Body of pancreas (tissue), 4 donors: ENCODE results near the gene ANO2. TPM values are rescaled to one million over a fixed set of nuclear protein-coding genes. Genes with fewer than 3 reads are reported as not detected.
"Not testable (repeated sequence)": the region's sequence is repeated elsewhere in the genome, so short reads cannot be mapped to it uniquely, and the experiment has no call there.

Experiments used
- ATAC-seq: fragments of 150-250 bp; one replicate; pipeline ENCODE4 v1.9.1; 2016
- DNase-seq, 4 donors: peaks; one replicate each; pipeline ENCODE4 v3.0.0-alpha.2; 2019
- H3K27ac ChIP-seq, 4 donors: fragments of 200-600 bp; sonication (generic); 1 replicate in 3 of 4; 2 replicates in 1 of 4; pipeline versions ENCODE4 v1.5.1 to v1.6.1; 2016 to 2019; ENCODE audit warnings: mild to moderate bottlenecking in 1 of 4, mixed read lengths in 1 of 4, moderate library complexity in 1 of 4
- H3K27me3 ChIP-seq, 2 donors: fragments of 200-600 bp; sonication (generic); one replicate each; pipeline ENCODE4 v1.6.0; 2016; ENCODE audit warnings: mild to moderate bottlenecking in 1 of 2
- H3K36me3 ChIP-seq, 2 donors: fragments of 200-600 bp; sonication (generic); replicated peaks in 1 of 2; 2 replicates each; pipeline ENCODE4 v1.5.1; 2016; ENCODE audit warnings: low read depth in 2 of 2; ENCODE audit not compliant: insufficient read depth in 1 of 2
- H3K4me1 ChIP-seq: fragments of 200-600 bp; sonication (generic); one replicate; pipeline ENCODE4 v1.6.0; 2016
- H3K4me3 ChIP-seq, 2 donors: fragments of 200-600 bp; sonication (generic); 1 replicate in 1 of 2; 2 replicates in 1 of 2; pipeline ENCODE4 v1.5.1; 2016 to 2019
- H3K9me3 ChIP-seq, 3 donors: fragments of 200-600 bp; sonication (generic); 1 replicate in 2 of 3; 2 replicates in 1 of 3; pipeline ENCODE4 v1.5.1; 2016
- POLR2A ChIP-seq, 3 donors: fragments of 450-650 bp; IDR thresholded peaks; one replicate each; pipeline ENCODE4 v1.6.1; 2016; ENCODE audit warnings: antibody characterized with exemption in 3 of 3, mild to moderate bottlenecking in 2 of 3
- WGBS, 2 donors: methylation state at CpG; one replicate each; pipeline ENCODE4 v1.1.5; 2017; 5-methylcytosine and 5-hydroxymethylcytosine counted together
- intact Hi-C: fragments of 100-400 bp; cut with DNase I; formaldehyde crosslinking; loops from one replicate; pipeline ENCODE4 v1.15.1; 2023
- total RNA-seq, 2 donors: library from RNA; depleted of rRNA; stranded (reverse); fragments of >200 nt; gene quantifications; one replicate each; pipeline ENCODE4 v1.1.0, GENCODE V29; 2016
- TF ChIP-seq, protein P1 (sequence below), 7 experiments: fragments of 450-650 bp in 4 of 7; fragments of 200-600 bp in 3 of 7; sonication (generic) in 3 of 7; IDR thresholded peaks; one replicate each; pipeline ENCODE4 v1.5.1; 2016 to 2019; ENCODE audit warnings: antibody characterized with exemption in 7 of 7

The ANO2 gene
- total RNA-seq, 2 donors from 2014 or later: 2.1 to 4.3 TPM

DNA sequence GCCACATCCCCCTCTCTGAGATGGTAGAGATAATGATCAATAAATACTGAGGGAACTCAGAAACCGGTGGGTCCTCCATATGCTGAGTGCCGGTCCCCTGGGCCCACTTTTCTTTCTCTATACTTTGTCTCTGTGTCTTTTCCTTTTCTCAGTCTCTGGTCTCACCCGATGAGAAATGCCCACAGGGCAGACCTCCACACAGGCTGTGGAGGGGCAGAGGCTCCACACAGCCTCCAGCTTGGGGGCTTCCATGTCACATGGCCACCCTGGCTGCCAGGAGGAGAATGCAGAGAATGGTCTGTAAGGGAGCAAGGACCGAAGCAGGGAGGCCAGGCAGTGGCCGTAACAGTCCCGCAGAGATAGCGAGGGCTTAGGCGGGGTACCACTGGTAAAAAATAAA lies 407.3 kb downstream of the ANO2 start:
- TF ChIP-seq POLR2A (IDR thresholded peaks at IDR 0.05): no peak
- TF ChIP-seq, protein P1, sequence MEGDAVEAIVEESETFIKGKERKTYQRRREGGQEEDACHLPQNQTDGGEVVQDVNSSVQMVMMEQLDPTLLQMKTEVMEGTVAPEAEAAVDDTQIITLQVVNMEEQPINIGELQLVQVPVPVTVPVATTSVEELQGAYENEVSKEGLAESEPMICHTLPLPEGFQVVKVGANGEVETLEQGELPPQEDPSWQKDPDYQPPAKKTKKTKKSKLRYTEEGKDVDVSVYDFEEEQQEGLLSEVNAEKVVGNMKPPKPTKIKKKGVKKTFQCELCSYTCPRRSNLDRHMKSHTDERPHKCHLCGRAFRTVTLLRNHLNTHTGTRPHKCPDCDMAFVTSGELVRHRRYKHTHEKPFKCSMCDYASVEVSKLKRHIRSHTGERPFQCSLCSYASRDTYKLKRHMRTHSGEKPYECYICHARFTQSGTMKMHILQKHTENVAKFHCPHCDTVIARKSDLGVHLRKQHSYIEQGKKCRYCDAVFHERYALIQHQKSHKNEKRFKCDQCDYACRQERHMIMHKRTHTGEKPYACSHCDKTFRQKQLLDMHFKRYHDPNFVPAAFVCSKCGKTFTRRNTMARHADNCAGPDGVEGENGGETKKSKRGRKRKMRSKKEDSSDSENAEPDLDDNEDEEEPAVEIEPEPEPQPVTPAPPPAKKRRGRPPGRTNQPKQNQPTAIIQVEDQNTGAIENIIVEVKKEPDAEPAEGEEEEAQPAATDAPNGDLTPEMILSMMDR (IDR thresholded peaks at IDR 0.05): no peak
- no peak for DNase-seq
- no peaks in the 10 kb centered on the region for H3K9me3 ChIP-seq
- no peaks in the 10 kb centered on the region for H3K36me3 ChIP-seq
- ATAC-seq: no peak
- no peak overlapping the region for H3K27ac ChIP-seq
- H3K27me3 ChIP-seq: no peaks in the 10 kb centered on the region
- WGBS, 2 donors: 70 to 84% methylated on average over 8 of the region's 8 CpGs
- H3K4me1 ChIP-seq: no peaks in the 10 kb centered on the region
- intact Hi-C loops: no loop called here
- no peak overlapping the region for H3K4me3 ChIP-seq

DNA sequence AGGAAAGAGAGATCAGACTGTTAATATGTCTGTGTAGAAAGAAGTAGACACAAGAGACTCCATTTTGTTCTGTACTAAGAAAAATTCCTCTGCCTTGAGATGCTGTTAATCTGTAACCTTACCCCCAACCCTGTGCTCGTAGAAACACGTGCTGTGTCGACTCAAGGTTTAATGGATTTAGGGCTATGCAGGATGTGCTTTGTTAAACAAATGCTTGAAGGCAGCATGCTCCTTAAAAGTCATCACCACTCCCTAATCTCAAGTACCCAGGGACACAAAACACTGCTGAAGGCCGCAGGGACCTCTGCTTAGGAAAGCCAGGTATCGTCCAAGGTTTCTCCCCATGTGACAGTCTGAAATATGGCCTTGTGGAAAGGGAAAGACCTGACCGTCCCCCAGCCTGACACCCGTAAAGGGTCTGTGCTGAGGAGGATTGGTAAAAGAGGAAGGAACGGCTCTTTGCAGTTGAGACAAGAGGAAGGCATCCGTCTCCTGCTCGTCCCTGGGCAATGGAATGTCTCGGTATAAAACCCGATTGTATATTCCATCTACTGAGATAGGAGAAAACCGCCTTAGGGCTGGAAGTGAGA lies 407.9 kb downstream of the ANO2 start:
- H3K27me3 ChIP-seq, H3K27ac ChIP-seq, H3K4me3 ChIP-seq, H3K4me1 ChIP-seq, H3K9me3 ChIP-seq, DNase-seq, intact Hi-C loops, ATAC-seq, H3K36me3 ChIP-seq: not testable (repeated sequence)
- WGBS, 2 donors: 30 to 31% methylated on average over 12 to 13 of the region's 13 CpGs

DNA sequence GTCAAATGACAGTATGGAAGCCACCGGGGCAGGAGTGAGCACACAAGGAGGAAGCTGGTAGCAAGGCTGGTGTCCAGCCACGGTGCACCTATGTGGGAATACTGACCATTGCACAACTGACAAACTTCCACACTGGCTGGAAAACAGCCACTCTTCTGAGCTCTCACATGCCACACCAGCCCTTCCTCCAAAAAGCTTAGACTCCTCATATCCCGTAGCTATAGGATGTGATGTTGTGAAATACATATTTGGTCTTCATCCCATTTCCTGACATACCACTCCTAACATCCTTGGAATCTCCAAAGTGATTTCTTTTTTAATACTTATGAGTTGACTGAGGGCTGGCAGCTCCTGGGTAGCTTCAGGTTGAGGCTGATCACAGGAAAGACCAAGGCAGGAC lies 409.5 kb downstream of the ANO2 start:
- no peaks in the 10 kb centered on the region for H3K9me3 ChIP-seq
- ATAC-seq: no peak
- intact Hi-C loops: no loop called here

DNA sequence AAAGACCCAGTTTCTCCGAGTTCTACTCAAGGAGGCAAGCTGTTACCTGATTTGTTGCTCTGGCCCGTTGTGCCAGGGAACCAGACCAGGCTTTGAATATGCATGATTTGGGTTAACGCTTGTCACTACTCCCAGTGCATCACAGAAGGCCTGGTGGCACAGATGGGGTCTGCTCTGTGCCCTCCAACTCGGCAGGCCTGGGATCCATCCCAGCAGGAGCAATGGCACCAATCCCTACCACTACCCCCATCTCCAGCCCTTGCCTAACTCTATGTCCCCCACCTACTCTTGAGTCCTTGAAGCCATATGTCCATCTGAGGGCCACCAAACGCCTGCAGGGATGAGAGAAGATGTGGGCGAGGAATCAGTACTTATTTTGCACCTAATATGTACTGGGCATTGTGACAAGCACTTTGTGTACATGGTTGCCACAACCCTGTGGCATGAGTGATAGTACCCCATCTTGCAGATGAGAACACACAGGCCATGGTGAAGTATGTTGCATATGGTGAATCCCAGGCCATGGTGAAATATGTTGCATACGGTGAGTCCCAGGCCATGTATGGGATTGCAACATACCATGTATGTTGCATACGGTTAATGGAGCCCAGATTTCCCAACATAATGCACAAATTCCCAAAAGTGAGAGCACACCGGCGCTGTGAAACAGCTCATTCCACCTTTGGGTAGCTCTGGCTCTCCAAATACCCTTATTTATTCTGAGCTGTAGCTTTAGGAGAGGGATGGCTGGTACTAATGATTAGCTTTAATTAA lies 410.4 kb downstream of the ANO2 start:
- intact Hi-C loops: no loop called here

More for the DNA sequence above, 409.5 kb downstream of the ANO2 start:
- WGBS, 2 donors: 67 to 76% methylated on average over 3 of the region's 3 CpGs
- no peak for DNase-seq
- Histone ChIP-seq H3K4me1 (no peaks in the 10 kb centered on the region), H3K27ac (no peak overlapping the region), H3K36me3 (no peaks in the 10 kb centered on the region), H3K4me3 (no peak overlapping the region), H3K27me3 (no peaks in the 10 kb centered on the region)
- TF ChIP-seq, protein P1 (IDR thresholded peaks at IDR 0.05): no peak
- no peak for TF ChIP-seq POLR2A (IDR thresholded peaks at IDR 0.05)

DNA sequence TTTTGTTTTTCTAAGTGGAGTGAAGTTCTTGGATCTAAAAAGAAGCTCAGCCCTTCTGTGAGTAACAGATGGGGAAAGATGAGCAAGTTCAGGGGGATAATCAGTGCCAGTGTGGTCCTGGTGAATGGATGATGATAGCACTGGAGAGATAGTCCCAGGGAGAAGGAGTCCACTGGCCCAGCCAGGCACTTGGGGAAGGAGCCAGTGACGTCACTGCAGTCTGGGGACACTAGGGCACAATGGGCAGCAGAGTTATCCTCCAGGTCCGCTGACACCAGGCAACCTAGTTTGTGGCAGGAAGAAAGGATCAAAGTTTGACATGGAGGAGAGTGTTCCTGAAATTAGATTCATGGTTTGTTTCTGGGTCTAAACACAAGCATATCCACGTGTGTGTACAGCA lies 411.7 kb downstream of the ANO2 start:
- no peak for TF ChIP-seq POLR2A (IDR thresholded peaks at IDR 0.05)
- TF ChIP-seq, protein P1 (IDR thresholded peaks at IDR 0.05): no peak

More for the DNA sequence above, 410.4 kb downstream of the ANO2 start:
- no peaks in the 10 kb centered on the region for H3K27me3 ChIP-seq
- H3K4me3 ChIP-seq: no peak overlapping the region
- ATAC-seq (no peak), DNase-seq (no peak)
- no peak overlapping the region for H3K27ac ChIP-seq
- H3K36me3 ChIP-seq: no peaks in the 10 kb centered on the region
- TF ChIP-seq POLR2A (IDR thresholded peaks at IDR 0.05): no peak
- TF ChIP-seq, protein P1 (IDR thresholded peaks at IDR 0.05): no peak
- WGBS, 2 donors: 57 to 68% methylated on average over 10 of the region's 10 CpGs
- H3K4me1 ChIP-seq: no peaks in the 10 kb centered on the region
- H3K9me3 ChIP-seq: no peaks in the 10 kb centered on the region

More for the DNA sequence above, 411.7 kb downstream of the ANO2 start:
- Histone ChIP-seq H3K36me3 (no peaks in the 10 kb centered on the region), H3K9me3 (no peaks in the 10 kb centered on the region), H3K4me3 (no peak overlapping the region), H3K4me1 (no peaks in the 10 kb centered on the region), H3K27me3 (no peaks in the 10 kb centered on the region), H3K27ac (no peak overlapping the region)
- 41 to 54% methylated on average over 3 of the region's 3 CpGs for WGBS, 2 donors
- ATAC-seq (no peak), DNase-seq (no peak)
- intact Hi-C loops: no loop called here
